ENCODE measurements around the gene HSD17B1.
"Not testable (repeated sequence)": the region's sequence is repeated elsewhere in the genome, so short reads cannot be mapped to it uniquely, and the experiment has no call there.

Gene HSD17B1

DNA sequence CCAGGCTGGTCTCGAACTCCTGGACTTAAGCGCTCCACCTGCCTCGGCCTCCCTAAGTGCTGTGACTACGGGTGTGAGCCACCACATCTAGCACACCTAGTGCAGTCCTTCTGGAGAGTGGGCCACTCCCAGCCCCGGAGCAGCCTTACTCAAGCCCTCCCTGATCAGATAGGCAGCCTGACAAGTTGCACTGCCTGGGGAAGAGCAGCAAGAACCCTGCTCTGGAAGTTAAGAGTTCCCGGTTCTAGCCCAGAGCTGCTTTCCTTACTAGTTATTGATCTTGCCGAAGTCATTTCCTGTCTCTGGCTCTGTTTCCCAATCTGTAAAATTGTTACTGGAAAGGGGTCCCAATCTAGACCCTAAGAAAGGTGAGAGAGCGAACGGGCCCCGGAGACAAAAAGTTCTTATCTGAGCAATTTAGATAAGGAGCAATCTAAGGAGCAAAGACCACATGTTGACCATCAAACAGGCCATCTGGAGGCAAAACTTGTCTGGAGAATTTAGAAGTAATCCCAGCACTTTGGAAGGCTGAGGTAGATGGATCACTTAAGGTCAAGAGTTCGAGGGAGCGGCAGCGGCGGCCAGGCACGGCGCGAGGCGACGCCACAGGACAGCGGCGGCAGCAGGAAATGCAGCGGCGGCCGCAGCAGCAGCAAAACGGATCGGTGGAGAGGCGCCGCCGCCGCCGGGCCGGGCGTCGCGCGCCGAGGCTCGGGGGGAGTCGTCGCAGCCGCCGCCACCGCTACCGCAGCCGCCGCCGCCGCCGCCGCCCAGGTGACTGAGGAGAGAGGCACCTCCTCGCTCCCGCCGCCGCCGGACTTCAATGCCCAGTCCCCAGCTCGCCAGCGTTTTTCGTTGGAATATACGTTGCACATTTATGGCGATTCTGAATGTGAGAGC is 21.0 kb upstream of the HSD17B1 start:
- Mint-ChIP-seq H3K36me3 (ENCODE audit: low read depth) (peaks cover 12% of the 10 kb centered on the region), H3K27ac (peak overlapping the region; percentile 86), H3K4me3 (peak overlapping the region; percentile 71), H3K4me1 (ENCODE audit: low read depth) (peaks cover 53% of the 10 kb centered on the region), H3K27me3 (peaks cover 6% of the 10 kb centered on the region), H3K9me3 (no peaks in the 10 kb centered on the region)
- intact Hi-C loops (cut with micrococcal nuclease): no loop called here

GRCh38 chr17:42535155-42536047 is 17.3 kb upstream of the HSD17B1 start:
- peaks cover 53% of the 10 kb centered on the region for H3K4me1 Mint-ChIP-seq (ENCODE audit: low read depth)
- peak overlapping the region; percentile 81 for H3K4me3 Mint-ChIP-seq
- intact Hi-C loops (cut with micrococcal nuclease): no loop called here
- H3K27me3 Mint-ChIP-seq: peaks cover 6% of the 10 kb centered on the region
- no peaks in the 10 kb centered on the region for H3K9me3 Mint-ChIP-seq
- peaks cover 49% of the 10 kb centered on the region for H3K36me3 Mint-ChIP-seq (ENCODE audit: low read depth)
- peak overlapping the region; percentile 93 for H3K27ac Mint-ChIP-seq

DNA sequence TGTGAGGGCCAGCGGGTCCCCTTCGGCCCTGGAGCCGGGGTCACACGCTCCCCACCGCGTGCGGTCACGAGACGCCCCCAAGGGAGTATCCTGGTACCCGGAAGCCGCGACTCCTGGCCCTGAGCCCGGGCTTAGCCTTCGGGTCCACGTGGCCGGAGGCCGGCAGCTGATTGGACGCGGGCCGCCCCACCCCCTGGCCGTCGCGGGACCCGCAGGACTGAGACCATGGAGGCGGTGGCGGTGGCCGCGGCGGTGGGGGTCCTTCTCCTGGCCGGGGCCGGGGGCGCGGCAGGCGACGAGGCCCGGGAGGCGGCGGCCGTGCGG is 16.7 kb upstream of the HSD17B1 start, which contains the start of gene NAGLU:
TSS of gene NAGLU (plus strand) at position 194 of the 324 bp plus-strand sequence. CDS start at position 226, 32 bp downstream.
- no peaks in the 10 kb centered on the region for H3K9me3 Mint-ChIP-seq
- peaks cover 55% of the 10 kb centered on the region for H3K36me3 Mint-ChIP-seq (ENCODE audit: low read depth)
- intact Hi-C loops (cut with micrococcal nuclease): no loop called here
- peaks cover 50% of the 10 kb centered on the region for H3K4me1 Mint-ChIP-seq (ENCODE audit: low read depth)
- peak within 1 kb of the TSS; percentile 93 for H3K27ac Mint-ChIP-seq
- peaks cover 4% of the 10 kb centered on the region for H3K27me3 Mint-ChIP-seq
- H3K4me3 Mint-ChIP-seq: peak within 1 kb of the TSS; percentile 93

- Mint-ChIP-seq H3K36me3 (ENCODE audit: low read depth) (peaks cover 61% of the 10 kb centered on the region), H3K4me1 (ENCODE audit: low read depth) (peaks cover 50% of the 10 kb centered on the region), H3K27me3 (no peaks in the 10 kb centered on the region), H3K4me3 (peak overlapping the region; percentile 93), H3K27ac (peak overlapping the region; percentile 93), H3K9me3 (no peaks in the 10 kb centered on the region)
- intact Hi-C loops (cut with micrococcal nuclease): no loop called here
Measured at GRCh38 chr17:42536372-42537155, 16.2 kb upstream of the HSD17B1 start.

- Mint-ChIP-seq H3K4me1 (ENCODE audit: low read depth) (peaks cover 50% of the 10 kb centered on the region), H3K4me3 (peak overlapping the region; percentile 93), H3K27ac (peak overlapping the region; percentile 93), H3K27me3 (no peaks in the 10 kb centered on the region), H3K9me3 (no peaks in the 10 kb centered on the region), H3K36me3 (ENCODE audit: low read depth) (peaks cover 68% of the 10 kb centered on the region)
- intact Hi-C loops (cut with micrococcal nuclease): no loop called here
Measured at GRCh38 chr17:42537156-42537805, 15.4 kb upstream of the HSD17B1 start.

- no peak overlapping the region for H3K27ac Mint-ChIP-seq
- intact Hi-C loops (cut with micrococcal nuclease): no loop called here
- H3K27me3 Mint-ChIP-seq: no peaks in the 10 kb centered on the region
- H3K4me1 Mint-ChIP-seq (ENCODE audit: low read depth): peaks cover 50% of the 10 kb centered on the region
- H3K4me3 Mint-ChIP-seq: peak overlapping the region; percentile 35
- peaks cover 75% of the 10 kb centered on the region for H3K36me3 Mint-ChIP-seq (ENCODE audit: low read depth)
- no peaks in the 10 kb centered on the region for H3K9me3 Mint-ChIP-seq
Measured at GRCh38 chr17:42537826-42538451, 14.8 kb upstream of the HSD17B1 start.

DNA sequence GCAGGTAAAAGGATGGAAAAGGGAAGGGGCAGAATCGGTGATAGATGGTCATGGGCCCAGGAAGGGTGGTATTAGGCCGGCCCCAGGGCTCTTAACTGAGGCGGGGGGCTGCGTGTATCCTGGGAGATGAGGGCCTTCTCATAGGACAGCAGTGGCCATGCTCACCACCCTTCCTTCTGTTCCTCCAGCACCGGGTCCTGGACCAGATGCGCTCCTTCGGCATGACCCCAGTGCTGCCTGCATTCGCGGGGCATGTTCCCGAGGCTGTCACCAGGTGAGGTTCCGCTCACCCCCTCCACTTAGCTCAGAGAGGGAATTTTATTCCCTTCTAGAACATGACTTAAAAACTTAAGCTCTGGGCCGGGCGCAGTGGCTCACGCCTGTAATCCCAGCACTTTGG is 14.2 kb upstream of the HSD17B1 start:
- Mint-ChIP-seq H3K36me3 (ENCODE audit: low read depth) (peaks cover 80% of the 10 kb centered on the region), H3K27me3 (no peaks in the 10 kb centered on the region), H3K27ac (no peak overlapping the region), H3K9me3 (no peaks in the 10 kb centered on the region), H3K4me1 (ENCODE audit: low read depth) (peaks cover 46% of the 10 kb centered on the region), H3K4me3 (no peak overlapping the region)
- intact Hi-C loops (cut with micrococcal nuclease): no loop called here

DNA sequence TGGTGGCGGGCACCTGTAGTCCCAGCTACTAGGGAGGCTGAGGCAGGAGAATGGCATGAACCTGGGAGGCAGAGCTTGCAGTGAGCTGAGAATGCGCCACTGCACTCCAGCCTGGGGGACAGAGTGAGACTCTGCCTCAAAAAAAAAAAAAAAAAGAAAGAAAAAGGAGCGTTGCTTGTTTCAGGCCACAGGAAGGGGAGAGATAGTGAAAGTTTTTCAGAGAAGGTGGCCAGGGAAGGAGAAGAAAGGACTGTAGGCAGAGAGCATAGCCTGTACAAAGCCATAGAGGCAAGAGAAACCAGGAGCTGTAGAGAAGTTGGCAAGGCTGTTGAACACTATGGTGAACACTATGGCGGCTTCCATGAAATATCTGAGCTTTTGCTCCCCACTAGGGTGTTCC is 12.2 kb upstream of the HSD17B1 start:
- H3K27ac Mint-ChIP-seq; H3K9me3 Mint-ChIP-seq; intact Hi-C loops (cut with micrococcal nuclease); H3K4me3 Mint-ChIP-seq; H3K27me3 Mint-ChIP-seq: not testable (repeated sequence)
- peaks cover 96% of the 10 kb centered on the region for H3K36me3 Mint-ChIP-seq (ENCODE audit: low read depth)
- peaks cover 31% of the 10 kb centered on the region for H3K4me1 Mint-ChIP-seq (ENCODE audit: low read depth)

DNA sequence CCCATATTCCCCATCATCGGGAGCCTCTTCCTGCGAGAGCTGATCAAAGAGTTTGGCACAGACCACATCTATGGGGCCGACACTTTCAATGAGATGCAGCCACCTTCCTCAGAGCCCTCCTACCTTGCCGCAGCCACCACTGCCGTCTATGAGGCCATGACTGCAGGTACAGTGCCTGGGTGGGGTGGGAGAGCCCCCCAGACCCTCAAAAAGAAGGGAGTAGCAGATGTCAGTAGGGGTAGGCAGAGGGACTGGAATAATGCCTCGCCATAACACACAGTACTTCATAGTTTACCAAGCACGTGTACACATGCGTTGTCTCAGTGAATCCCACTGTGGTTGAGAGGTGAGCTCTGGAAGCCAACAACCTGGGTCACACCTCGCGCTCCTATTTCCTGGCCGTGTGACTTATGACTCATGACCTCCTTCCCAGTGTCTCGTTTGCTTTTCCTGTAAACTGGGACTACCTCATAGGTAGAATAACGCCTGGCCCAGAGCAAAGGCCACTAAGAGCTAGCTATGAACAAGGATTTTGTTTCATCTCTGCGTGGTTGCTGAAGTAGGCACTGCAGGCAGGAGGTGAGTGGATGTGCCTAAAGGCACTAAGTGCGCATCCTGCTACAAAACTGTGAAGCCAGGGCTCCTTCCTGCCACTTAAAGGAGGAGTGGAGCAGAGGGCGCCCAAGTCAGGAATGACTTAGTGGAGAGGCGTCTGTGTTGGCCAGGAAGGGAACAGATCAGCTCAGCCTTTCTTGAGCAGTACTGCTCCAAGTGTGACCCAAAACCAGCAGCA is 11.5 kb upstream of the HSD17B1 start:
- Mint-ChIP-seq H3K36me3 (ENCODE audit: low read depth) (peaks cover 91% of the 10 kb centered on the region), H3K4me3 (no peak overlapping the region), H3K9me3 (no peaks in the 10 kb centered on the region), H3K27me3 (no peaks in the 10 kb centered on the region), H3K27ac (no peak overlapping the region), H3K4me1 (ENCODE audit: low read depth) (peaks cover 27% of the 10 kb centered on the region)
- intact Hi-C loops (cut with micrococcal nuclease): no loop called here

DNA sequence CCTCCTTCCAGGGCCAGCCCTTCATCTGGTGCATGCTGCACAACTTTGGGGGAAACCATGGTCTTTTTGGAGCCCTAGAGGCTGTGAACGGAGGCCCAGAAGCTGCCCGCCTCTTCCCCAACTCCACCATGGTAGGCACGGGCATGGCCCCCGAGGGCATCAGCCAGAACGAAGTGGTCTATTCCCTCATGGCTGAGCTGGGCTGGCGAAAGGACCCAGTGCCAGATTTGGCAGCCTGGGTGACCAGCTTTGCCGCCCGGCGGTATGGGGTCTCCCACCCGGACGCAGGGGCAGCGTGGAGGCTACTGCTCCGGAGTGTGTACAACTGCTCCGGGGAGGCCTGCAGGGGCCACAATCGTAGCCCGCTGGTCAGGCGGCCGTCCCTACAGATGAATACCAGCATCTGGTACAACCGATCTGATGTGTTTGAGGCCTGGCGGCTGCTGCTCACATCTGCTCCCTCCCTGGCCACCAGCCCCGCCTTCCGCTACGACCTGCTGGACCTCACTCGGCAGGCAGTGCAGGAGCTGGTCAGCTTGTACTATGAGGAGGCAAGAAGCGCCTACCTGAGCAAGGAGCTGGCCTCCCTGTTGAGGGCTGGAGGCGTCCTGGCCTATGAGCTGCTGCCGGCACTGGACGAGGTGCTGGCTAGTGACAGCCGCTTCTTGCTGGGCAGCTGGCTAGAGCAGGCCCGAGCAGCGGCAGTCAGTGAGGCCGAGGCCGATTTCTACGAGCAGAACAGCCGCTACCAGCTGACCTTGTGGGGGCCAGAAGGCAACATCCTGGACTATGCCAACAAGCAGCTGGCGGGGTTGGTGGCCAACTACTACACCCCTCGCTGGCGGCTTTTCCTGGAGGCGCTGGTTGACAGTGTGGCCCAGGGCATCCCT is 9.3 kb upstream of the HSD17B1 start:
- no peak overlapping the region for H3K27ac Mint-ChIP-seq
- peaks cover 83% of the 10 kb centered on the region for H3K36me3 Mint-ChIP-seq (ENCODE audit: low read depth)
- H3K4me3 Mint-ChIP-seq: no peak overlapping the region
- intact Hi-C loops (cut with micrococcal nuclease): no loop called here
- H3K27me3 Mint-ChIP-seq: peaks cover 17% of the 10 kb centered on the region
- H3K4me1 Mint-ChIP-seq (ENCODE audit: low read depth): peaks cover 8% of the 10 kb centered on the region
- H3K9me3 Mint-ChIP-seq: no peaks in the 10 kb centered on the region

DNA sequence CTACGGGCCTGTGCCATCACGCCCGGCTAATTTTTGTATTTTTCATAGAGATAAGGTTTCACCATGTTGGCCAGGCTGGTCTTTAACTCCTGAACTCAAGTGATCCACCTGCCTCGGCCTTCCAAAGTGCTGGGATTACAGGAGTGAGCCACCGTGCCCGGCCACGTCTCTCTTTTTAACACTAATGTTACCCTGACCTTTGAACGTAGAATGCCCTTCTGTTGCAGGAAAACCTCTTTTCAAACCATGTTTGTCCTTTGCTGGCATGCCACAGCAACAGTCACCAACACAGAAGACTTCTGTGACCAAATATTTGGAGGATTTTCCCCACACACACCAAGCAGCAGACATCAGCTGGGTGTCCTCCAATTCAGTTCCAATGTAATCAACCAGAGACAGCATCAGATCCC is 7.8 kb upstream of the HSD17B1 start:
- Mint-ChIP-seq H3K4me3 (no peak overlapping the region), H3K36me3 (ENCODE audit: low read depth) (peaks cover 68% of the 10 kb centered on the region), H3K27ac (no peak overlapping the region), H3K4me1 (ENCODE audit: low read depth) (peaks cover 8% of the 10 kb centered on the region), H3K9me3 (no peaks in the 10 kb centered on the region), H3K27me3 (peaks cover 26% of the 10 kb centered on the region)
- intact Hi-C loops (cut with micrococcal nuclease): no loop called here
